Hindlimb muscle (tissue), 1 donor: Measurements from ENCODE around the gene FLT4. TPM values are rescaled to one million over a fixed set of nuclear protein-coding genes. Genes with fewer than 3 reads are reported as not detected.

ENCODE experiments used
- DNase-seq: peaks from one replicate; pipeline ENCODE4 v3.0.0-alpha.2; 2013
- polyA plus RNA-seq: library from polyadenylated mRNA; unstranded; fragments of 120-200 nt; gene quantifications from one replicate; pipeline ENCODE4 v1.2.1, GENCODE V29; 2013; ENCODE audit not compliant: insufficient read length

FLT4 gene
- polyA plus RNA-seq, 1 donor = 9.2 TPM

DNA sequence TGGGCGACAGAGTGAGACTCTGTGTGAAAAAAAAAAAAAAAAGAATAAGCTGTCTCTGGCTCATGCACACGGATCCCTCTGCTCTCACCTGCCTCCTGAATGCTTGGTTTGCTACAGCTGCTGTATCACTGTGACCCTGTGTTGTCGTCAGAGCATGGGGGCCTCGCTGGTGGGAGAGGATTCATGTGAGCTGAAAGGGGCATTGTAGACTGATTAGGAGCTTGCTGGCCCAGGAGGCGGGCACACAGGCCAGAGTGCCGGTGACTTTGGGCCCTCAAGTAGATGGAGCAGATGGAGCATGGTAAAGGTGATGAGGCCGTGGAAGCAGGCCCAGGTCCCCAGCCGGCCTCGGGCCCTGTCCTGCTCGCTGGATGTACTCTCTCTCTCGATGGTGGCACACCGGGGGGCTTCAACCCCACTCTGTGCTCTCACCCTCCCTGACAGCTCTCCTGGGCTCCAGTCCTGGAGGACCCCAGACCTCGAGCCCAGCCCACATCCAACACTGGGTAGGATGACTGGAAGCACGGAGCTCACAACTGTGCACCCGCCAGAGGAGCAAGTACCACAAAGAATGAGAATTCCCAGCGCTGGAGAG is 7.1 kb downstream of the FLT4 start:
- no peak for DNase-seq

DNA sequence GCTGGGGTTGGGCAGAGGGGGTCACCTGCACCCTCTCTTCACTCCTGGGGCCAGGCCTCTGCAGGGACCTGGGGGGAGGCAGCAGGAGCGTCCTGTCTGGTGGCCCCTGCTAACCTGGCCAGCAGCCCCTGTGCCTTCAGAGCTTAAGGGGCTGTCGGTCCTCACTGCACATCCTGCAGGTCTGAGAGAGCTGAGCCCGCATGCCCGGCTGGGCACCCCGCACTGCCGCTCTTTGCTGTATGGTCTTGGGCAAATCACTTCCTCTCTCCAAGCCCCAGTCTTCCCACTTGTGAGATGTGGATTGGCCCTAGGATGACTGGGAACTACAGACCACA is 7.9 kb downstream of the FLT4 start:
- no peak for DNase-seq

DNA sequence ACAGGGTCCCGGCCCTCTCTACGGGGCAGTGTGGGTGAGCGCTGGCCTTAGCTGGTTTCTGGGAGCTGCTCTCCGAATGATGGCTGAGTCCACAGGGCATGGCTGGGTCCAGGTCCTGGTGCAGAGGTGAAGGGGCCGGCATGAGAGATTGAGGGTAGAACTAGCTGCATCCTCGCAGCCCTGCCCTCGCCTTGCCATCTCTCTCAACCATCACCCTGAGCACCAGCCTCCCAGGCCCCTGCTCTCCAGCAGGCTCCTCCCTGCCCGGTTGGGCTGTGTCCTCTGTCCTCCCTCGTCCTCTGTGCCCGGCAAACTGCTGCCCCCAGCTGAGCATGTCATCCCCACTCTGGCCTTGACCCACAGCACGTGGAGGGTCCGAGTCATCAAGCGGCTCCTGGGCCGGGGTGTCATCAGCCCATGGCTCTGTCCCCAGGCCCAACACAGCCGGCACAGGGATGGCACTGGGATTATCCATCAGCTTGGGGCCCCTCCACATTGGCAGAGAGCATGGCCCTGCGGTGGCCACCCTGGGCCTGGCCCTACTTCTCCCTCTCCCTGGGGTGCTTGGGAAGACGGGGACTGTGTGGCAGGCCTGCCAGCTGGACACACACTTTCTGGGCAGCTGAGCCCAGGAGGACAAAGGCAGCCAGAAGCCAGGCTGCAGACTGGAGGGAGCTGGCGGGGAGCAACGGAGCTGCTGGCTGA is 8.4 kb downstream of the FLT4 start:
- no peak for DNase-seq

DNA sequence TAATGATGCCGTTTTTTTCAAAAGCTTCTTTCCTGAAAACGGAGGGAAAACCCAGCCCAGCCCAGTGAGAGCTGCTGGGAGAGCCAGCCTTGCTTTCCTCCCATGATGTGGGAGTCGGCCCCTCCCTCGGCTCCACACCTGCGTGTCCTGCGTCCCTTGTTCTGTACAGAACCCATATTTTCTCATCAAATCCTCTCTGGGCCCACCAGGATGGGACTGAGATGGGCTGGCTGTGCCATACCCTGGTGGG is 8.9 kb downstream of the FLT4 start:
- no peak for DNase-seq

DNA sequence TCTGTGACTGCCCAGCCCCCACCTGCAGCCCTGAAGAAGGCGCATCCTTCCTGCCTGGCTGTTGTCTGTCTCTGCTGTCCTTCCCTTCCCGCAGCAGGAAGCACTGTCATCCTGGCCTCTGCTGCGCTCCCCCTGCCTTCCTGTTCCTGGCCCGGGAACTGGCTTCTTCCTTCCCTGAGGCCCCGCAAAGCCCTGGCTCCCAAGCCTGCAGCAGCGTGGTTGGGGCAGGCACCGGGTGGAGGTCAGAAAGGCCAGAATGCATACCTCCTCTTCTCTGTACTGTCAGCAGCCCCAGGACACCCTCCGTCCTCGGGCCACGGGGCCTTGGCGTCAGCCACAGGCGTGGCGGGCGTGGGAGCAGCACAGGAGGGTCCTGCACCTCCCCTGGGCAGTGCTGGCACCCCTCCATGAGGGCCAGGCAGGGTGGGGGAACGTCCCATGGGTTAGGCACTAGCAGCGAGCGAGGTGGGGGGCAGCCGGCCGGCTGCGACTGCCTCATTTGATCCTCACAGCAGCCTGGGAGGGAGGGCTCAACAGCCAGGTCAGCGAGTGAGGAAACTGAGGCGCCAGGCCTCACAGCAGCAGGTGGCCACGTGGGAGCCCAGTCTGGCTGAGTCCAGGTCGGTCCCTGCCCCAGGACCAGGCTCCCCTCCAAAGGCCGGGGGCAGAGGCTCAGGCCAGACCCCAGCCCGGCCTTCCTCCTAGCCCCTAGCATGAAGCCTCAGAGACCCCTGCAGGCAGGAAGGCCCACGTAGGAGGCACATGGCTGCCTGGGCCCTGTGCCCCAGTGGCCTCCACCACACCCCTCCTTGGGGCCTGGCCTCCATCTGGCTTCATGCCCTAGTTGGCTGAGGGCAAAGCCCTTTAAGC is 9.4 kb downstream of the FLT4 start:
- no peak for DNase-seq

DNA sequence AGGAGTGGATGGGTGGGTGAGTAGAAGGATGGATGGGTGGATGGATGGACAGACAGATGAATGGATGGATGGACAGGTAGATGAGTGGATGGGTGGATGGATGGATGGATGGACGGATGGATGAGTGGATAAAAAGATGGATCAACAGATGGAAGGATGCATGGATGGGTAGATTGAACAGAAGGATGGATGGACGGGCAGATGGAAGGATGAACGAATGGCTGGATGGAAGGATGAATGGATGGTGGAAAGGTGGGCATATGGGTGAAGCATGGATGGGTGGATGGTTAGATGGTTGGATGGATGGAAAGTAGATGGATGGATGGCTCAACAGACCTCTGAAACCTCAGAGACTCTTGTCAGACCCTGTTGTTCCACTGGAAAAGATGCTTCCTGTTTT is 10.1 kb downstream of the FLT4 start:
- DNase-seq = no peak

DNA sequence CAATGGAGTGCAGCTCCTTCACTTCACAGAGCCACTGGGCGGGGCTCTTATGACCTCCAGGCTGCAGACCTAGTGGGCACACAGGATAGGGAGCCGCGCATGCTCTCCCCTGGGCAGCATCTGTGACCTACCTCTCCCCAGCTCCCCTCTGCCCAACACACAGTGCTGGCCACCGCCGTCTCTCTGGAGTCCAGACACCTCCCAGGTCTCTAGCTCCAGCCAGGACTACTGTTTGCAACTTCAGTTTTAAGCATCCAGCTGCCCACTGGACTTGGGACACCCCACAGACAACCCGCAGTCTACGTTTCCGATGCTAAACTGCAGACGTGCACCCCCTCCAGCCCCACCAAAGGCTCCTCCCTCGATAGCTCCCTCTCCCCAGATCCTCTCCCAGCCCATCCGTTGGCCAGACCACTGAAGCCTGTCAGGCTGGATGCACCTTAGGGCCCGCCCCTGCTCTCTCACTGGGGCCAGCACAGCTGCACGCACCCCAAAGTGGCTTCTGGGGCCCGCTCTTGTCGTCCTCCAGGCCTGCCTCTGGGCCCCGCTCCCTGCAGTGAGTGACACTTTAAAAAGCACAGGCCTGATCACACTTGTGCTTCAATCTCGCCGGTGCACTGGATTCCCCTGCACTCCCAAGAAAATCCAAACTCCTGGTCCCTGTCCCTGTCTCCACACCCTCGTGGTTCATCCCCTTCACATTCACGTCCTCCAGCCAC is 11.3 kb downstream of the FLT4 start:
- no peak for DNase-seq

DNA sequence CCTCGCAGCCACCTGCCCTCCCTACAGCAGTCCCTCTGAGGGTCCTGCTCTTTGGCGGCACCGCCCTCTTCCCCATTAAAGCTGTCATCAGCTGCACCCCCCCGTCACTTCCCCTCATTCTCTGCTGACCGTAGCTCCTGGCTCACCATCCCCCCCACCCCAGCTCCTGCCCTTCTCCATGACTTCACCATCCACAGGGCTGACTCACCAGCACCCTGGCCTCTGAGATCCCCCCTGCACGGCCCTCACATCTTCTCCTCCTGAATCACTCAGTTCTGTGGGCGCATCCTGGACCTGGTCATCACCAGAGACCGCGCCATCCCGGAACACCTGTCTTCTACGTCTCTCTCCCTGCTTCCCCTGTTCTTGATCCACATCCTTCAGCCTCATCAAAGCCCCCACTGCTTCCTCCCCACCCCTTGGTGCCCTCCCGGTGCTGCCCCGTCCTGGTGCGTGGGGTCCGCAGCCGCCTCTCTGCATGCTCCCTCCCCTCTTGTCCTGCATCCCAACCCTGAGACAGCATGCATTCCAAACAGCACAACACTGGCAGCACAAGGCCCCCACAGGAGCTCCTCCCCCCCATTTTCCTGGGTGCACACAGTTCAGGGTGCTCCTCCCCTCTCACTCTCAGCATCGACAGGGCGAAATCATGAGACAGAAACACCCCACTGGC is 12.9 kb downstream of the FLT4 start:
- DNase-seq = no peak

DNA sequence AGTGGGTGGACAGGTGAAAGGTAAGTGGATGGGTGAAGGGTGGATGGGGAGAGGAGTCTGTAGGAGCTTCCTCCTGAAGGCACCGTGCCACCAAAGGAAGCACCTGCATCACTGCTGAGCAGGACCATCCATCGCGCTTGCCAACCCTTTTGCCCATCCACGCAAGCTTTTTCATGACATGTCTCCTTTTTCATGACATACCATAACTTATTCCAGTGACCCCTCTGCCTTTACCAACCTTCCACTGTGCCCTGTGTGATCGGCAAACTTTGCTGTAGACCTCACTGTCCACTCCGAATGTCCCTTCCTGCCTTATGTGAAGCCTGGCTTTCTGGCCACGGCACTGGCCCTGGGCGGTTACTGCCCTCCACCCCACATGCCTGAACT is 13.4 kb downstream of the FLT4 start:
- DNase-seq = no peak

DNA sequence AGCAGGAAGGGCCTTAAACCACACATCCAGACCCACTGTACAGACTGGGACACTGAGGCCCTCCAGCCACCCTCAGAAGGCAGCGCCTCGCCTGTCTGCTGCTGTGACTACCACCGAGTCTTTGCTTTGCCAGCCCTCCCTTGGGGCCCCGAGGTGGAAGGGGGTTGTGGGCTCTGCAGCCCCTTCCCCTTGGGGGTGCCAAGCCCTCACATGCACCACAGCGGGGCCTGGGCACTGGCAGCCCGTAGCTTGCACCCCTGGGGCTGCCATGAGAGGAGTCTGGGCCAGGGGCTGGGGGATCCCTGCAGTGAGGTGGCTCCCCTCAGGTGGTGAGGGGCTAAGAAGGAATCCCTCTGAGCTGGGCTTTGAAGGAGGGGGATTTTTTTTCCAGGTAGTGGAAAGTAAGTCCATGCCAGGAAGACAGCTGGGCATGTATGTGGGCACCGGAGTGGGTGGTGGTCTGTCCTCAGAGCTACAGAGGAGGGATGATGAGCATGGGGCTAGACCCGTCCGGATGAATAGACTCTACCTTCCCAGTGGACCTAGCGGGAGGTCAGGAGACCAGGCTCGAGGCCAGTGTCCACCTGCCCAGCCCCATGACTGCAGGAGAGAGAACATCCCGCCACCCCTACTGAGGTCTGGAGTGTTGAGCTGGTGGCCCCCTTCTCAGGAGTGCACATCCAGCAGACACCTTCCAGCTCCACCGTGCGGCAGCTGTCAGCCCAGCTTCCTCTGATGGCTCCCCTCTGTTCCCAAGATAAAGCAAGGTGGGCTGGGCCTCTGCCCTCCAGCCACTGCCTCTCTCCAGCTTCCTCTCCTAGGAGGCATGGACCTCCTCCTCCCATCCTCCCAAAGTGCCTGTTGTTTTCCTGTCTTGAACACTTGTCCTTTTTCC is 15.9 kb downstream of the FLT4 start:
- DNase-seq = no peak

DNA sequence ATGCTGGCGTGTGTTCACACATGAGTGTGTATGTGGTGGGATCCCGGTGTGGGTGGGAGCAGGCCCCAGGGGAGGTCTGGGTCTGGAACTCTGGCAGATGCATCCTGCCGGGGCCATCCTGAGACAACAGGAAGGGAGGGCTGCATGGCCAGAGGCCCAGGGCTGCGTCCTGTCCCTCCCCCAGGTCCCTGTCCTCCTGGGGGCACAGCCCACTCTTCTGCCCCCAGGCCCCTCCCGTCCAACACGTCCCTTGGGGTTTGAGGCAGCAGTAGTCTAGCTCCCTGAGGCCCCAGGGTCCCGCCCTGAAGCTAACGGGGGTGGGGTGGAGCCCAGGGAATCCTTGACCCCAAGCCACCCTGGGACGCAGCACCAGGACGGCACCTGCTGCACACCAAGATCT is 16.6 kb downstream of the FLT4 start:
- no peak for DNase-seq

DNA sequence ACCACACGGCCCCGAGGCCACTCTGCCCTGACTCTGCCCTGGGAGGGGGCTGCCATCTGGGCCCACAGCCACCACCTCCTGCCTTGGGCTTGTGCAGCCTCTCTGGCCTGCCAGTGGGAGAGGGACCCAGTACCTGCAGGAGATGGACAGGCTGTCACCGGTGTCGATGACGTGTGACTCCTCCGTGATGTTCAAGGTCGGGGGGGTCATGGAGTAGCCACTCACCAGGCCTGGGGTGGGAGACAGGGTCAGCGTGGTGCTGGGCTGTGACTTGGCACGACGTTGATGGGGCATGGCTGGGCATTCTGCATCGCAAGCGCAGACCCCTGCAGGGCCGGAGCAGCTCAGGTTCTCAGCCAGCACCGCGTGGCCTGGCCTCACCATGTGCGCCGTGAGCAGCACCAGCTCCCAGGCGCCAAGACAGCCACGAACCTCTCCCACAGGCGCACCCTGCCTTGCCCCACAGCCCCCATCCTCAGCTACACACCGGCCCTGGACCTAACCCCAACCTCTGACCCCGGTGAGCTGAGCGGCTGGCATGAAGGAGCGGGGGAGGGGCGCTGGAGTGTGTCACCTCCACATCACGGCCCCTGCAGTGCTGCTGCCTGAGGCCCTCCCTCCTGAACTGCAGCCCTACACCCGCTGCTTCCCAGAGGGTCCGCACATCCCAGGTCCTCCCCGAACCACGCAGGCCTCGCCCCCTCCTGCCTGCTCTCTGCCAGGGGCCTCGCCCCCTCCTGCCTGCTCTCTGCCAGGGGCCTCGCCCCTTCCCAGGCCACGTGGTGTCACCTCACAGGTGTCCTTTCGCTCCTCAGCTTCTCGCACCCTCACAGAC is 17.6 kb downstream of the FLT4 start:
- no peak for DNase-seq

DNA sequence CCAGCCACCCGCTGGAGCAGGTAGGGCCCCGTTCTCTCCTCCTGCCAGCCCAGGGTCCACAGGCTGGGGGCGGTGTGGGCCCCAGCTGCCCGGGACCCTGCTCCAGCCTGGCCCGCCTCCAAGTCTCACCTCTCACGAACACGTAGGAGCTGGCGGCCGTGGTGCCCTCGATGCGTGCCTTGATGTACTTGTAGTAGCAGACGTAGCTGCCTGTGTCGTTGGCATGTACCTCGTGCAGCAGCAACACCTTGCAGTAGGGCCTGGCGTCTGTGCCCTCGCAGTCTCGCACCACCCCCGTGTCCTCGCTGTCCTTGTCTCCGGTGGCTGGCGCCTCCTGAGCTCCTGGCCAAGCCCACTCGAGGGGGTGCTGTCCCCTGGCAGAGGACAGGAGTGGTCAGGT is 19.0 kb downstream of the FLT4 start:
- no peak for DNase-seq

DNA sequence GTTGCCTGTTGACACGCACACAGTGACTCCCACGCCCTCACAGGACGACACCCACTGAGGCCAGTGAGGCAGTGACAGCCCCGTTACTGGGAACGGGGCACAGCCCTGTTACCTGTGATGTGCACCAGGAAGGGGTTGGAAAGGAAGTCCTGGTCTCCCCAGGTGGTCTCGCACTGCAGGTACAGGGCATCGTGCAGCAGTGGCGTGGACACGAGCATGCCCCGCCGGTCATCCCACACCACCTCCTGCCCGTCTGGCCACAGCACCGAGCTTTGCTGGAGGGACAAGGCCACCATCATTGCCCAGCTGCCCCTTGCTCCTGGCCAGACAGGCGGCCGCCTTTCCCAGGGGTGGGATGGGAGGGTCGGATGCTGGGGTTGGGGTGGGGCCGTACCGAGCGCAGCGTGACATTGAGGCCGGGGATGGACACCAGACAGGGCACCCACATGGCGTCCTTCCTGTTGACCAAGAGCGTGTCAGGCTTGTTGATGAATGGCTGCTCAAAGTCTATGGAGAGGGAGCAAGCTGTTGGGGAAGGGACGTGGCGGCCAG is 19.5 kb downstream of the FLT4 start:
- DNase-seq = no peak

DNA sequence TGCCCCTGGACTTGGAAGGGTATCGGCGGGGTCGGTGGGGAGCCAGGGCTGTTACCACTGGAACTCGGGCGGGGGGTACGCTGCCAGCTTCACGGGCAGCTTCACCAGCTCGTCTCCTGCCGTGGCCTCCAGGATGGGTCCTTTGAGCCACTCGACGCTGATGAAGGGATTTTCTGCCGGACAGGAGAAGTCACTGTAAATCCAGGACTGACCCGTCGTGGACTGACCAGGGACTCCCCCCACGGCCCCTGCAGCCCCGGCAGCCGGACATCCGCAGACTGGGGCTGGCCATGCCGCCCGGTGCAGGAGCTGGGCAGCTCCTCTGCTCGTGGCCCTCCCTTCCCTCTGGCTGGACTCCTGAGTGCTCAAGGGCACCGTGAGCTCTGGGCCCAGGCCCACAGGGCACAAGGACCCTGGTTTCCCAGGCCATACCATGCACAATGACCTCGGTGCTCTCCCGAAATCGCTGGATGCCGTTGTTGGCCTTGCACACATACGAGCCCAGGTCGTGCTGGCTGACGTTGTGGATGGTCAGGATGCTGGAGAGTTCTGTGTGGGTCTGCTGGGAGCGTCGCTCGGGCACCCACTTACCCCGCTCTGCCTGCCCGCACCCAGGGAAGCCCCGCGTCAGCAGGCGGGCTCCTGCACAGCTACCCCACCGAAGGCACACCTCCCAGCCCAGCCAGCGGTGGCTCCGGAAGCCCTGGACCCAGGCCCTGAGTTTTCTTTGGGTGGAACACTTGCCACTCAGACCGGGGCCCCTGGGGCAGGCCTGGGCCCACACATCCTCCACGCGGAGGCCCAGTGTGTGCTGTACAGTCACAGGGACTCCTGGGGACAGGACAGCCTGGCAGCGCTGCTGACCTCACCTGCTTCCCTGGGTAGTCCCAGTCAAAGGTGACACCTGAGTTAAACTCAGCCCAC is 20.3 kb downstream of the FLT4 start:
- no peak for DNase-seq

DNA sequence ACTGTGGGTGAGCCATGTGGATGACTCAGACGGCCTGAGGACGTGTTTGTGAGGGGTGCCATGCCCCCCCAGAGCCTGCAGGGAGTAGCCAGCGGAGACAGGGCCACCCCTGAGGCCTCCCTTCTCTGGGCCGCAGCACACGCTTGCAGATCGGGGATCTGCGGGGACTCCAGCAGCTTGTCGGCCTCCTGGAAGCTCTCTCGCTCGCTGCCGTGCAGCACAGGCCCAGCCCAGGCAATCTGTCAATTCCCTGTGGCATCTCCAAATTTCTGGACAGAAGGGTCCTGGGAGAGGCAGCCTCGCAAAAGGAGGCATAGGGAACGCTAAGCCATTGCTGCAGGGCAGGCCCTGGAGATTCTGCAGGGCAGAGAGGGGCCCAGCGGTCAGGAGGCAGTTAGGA is 21.2 kb downstream of the FLT4 start:
- DNase-seq = no peak

DNA sequence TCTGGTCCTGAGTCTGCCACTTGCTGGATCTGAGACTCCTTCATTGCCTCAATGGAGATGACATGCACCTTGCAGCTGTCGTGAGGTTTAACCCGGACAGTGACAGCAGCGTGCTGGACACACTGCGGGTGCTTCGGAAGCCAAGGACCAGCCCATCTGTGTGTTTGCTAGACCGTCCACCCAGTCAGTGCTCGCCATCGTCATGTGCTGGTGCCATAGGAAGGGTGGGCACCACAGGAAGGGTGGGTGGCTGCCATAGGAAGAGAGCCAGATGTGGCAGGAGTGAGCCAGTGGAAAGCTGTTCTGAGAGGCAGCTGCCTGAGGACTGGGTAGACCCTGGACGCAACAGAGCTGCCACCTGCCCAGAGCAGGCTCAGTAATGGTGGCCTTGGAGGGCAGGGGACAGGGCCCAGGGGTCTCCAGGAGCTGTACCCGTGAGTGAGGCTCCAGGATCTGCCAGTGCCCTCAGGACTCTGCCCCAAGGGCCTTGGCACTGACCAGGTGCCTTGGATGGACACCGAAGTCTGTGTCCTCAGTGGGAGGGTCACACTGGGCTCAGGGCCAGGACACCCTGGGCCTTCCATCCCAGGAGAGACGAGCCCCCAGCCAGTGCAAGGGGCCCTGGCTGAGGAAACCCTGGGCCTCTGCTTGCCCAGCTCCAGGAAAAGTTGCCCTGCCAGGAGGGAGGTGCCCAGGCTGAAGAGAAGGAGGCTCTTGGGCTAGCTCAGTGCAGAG is 21.8 kb downstream of the FLT4 start:
- no peak for DNase-seq

DNA sequence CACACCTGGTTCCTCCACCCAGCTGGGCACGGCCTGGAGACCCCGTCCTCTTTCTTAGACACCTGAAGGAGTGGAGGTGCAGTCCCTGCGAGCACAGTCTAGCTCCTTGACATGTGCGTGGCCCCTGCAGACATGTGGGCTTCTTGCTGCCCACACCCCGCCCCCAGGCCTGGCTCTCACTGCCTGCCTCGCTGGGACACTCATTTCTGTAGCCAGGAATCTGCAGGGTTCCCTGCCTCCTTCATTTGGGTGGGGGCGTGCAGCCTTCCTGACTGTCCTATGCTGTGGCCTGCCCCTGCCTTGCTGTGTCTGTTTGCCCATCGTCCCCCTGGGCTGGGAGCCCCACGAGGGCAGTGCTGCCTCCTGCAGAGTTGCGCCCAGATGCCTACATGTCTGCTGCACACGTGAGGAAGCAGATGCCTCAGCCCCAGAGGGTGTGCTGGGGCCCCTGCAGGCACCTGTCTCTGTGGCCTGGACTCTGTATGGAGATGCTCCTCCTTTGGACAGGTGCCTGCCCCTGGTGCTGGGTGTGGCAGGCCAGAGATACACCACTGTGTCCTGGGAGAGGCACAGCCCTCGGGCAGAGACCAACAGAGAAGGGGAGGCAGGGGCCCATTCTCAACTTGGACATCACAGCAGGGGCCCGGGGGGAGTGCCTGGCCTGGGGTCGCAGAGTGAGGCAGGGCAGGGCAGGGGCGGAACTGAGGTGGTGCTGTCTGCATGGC is 22.6 kb downstream of the FLT4 start:
- DNase-seq = no peak
